ENCODE results near the gene SLC38A4. TPM values are rescaled to one million over a fixed set of nuclear protein-coding genes. Genes with fewer than 3 reads are reported as not detected.

The SLC38A4 gene
- polyA plus RNA-seq, 1 of the 3 experiments (the other 2 are of a cell fraction): 66.7 TPM

- no peak for DNase-seq
Observed at GRCh38 chr12:46857486-46857885, 31.7 kb upstream of the SLC38A4 start.

DNA sequence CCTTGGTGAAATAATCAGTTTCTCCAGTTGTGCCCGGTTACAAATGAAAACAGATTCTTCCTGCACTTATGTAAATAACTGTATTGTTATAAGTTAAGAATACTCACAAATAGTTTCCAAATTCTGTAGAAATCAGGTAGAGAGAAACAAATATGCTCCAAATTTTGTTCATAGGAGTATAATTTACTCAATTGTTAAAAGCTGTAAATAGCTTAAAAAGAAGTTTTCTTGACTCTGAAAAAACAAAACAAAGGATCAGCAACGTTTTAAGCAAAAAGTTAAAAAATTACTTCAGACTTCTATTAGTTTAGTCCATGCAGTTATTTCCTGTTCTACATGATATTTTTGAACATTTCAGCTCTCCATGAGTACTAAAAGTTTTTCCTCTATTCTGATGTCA lies 30.0 kb upstream of the SLC38A4 start:
- Histone ChIP-seq H3K9me2 (no peaks in the 10 kb centered on the region), H3F3A (replicated peaks; ENCODE audit: insufficient read depth) (no peaks in the 10 kb centered on the region), H3K4me1 (ENCODE audit: control insufficient read depth in 1 of 2, insufficient read depth in 2 of 2, low read depth in 1 of 2, low read length in 1 of 2) (no peaks in the 10 kb centered on the region), H3K27ac (ENCODE audit: low read depth in 2 of 2, low read length in 1 of 2) (no peak overlapping the region), H3K9me3 (peaks cover 36% of the 10 kb centered on the region; the same call in 1 of the 2 replicates), H3K27me3 (ENCODE audit: insufficient read depth) (no peaks in the 10 kb centered on the region), H3K9ac (no peak overlapping the region), H3K36me3 (replicated peaks in 1 of 2; ENCODE audit: control insufficient read depth in 1 of 2, insufficient read depth in 2 of 2, low read length in 1 of 2) (peaks cover 0 to 5% of the 10 kb centered on the region in 2 experiments), H3K79me2 (ENCODE audit: insufficient read depth) (no peaks in the 10 kb centered on the region), H3K4me2 (no peak overlapping the region), H2AFZ (ENCODE audit: low read depth) (no peak overlapping the region), H3K4me3 (ENCODE audit: low read depth in 2 of 2, low read length in 1 of 2) (no peak overlapping the region), H4K20me1 (ENCODE audit: insufficient read depth) (no peaks in the 10 kb centered on the region)
- CTCF ChIA-PET: no interaction called here
- WGBS (ENCODE audit: low lambda C conversion rate): 5% methylated on average over 2 of the region's 2 CpGs
- POLR2A ChIA-PET: no interaction called here
- no peak for DNase-seq
- TF ChIP-seq, protein P1, sequence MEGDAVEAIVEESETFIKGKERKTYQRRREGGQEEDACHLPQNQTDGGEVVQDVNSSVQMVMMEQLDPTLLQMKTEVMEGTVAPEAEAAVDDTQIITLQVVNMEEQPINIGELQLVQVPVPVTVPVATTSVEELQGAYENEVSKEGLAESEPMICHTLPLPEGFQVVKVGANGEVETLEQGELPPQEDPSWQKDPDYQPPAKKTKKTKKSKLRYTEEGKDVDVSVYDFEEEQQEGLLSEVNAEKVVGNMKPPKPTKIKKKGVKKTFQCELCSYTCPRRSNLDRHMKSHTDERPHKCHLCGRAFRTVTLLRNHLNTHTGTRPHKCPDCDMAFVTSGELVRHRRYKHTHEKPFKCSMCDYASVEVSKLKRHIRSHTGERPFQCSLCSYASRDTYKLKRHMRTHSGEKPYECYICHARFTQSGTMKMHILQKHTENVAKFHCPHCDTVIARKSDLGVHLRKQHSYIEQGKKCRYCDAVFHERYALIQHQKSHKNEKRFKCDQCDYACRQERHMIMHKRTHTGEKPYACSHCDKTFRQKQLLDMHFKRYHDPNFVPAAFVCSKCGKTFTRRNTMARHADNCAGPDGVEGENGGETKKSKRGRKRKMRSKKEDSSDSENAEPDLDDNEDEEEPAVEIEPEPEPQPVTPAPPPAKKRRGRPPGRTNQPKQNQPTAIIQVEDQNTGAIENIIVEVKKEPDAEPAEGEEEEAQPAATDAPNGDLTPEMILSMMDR (IDR thresholded peaks at IDR 0.05): no peak
- no peak for TF ChIP-seq RAD21 (IDR thresholded peaks at IDR 0.05; ENCODE audit: low read length)
- TF ChIP-seq PBX3 (IDR thresholded peaks at IDR 0.05): no peak
- no peak for TF ChIP-seq TCF12 (IDR thresholded peaks at IDR 0.05)
- TF ChIP-seq EZH2phosphoT487 (IDR thresholded peaks at IDR 0.05; ENCODE audit: borderline replicate concordance, low read depth): no peak
- no peak for TF ChIP-seq GATA2 (CRISPR knock-in tag; IDR thresholded peaks at IDR 0.05)
- TF ChIP-seq MXI1 (IDR thresholded peaks at IDR 0.05; ENCODE audit: low read depth, low read length): no peak
- TF ChIP-seq MEF2A (IDR thresholded peaks at IDR 0.05; ENCODE audit: borderline replicate concordance, low read depth): no peak
- no peak for TF ChIP-seq GABPA (IDR thresholded peaks at IDR 0.05; ENCODE audit: low read depth)
- TF ChIP-seq RCOR1 (IDR thresholded peaks at IDR 0.05; ENCODE audit: low read length): no peak
- no peak for TF ChIP-seq NFIC (IDR thresholded peaks at IDR 0.05; ENCODE audit: borderline replicate concordance)
- TF ChIP-seq TAF1 (IDR thresholded peaks at IDR 0.05; ENCODE audit: borderline replicate concordance, low read depth, low read length): no peak
- TF ChIP-seq REST (IDR thresholded peaks at IDR 0.05; ENCODE audit: low read depth, low read length): no peak
- TF ChIP-seq POLR2AphosphoS5 (IDR thresholded peaks at IDR 0.05; ENCODE audit: low read depth, low read length): no peak
- no peak for TF ChIP-seq MAX (IDR thresholded peaks at IDR 0.05; ENCODE audit: low read depth)
- TF ChIP-seq FOXJ3 (CRISPR knock-in tag; IDR thresholded peaks at IDR 0.05): no peak
- no peak for TF ChIP-seq FOSL2 (IDR thresholded peaks at IDR 0.05; ENCODE audit: borderline replicate concordance, low read depth)
- no peak for TF ChIP-seq EP300 (IDR thresholded peaks at IDR 0.05; ENCODE audit: borderline replicate concordance in 1 of 2, low read depth in 1 of 2, low read length in 1 of 2)
- no peak for TF ChIP-seq YY1 (IDR thresholded peaks at IDR 0.05; ENCODE audit: low read depth)

More at GRCh38 chr12:46857486-46857885, 31.7 kb upstream of the SLC38A4 start:
- Histone ChIP-seq H3K9ac (no peak overlapping the region), H3K36me3 (replicated peaks in 1 of 2; ENCODE audit: control insufficient read depth in 1 of 2, insufficient read depth in 2 of 2, low read length in 1 of 2) (peaks cover 0 to 5% of the 10 kb centered on the region in 2 experiments), H3F3A (replicated peaks; ENCODE audit: insufficient read depth) (no peaks in the 10 kb centered on the region), H3K79me2 (ENCODE audit: insufficient read depth) (no peaks in the 10 kb centered on the region), H3K27me3 (ENCODE audit: insufficient read depth) (no peaks in the 10 kb centered on the region), H3K4me2 (no peak overlapping the region), H3K4me3 (ENCODE audit: low read depth in 2 of 2, low read length in 1 of 2) (no peak overlapping the region), H4K20me1 (ENCODE audit: insufficient read depth) (no peaks in the 10 kb centered on the region), H3K9me2 (no peaks in the 10 kb centered on the region), H2AFZ (ENCODE audit: low read depth) (no peak overlapping the region), H3K27ac (ENCODE audit: low read depth in 2 of 2, low read length in 1 of 2) (no peak overlapping the region), H3K9me3 (peaks cover 36% of the 10 kb centered on the region; the same call in 1 of the 2 replicates), H3K4me1 (ENCODE audit: control insufficient read depth in 1 of 2, insufficient read depth in 2 of 2, low read depth in 1 of 2, low read length in 1 of 2) (no peaks in the 10 kb centered on the region)
- CTCF ChIA-PET: no interaction called here
- POLR2A ChIA-PET: no interaction called here
- TF ChIP-seq PBX3 (IDR thresholded peaks at IDR 0.05): no peak
- no peak for TF ChIP-seq GATA2 (CRISPR knock-in tag; IDR thresholded peaks at IDR 0.05)

All from SK-N-SH (cell line).